ENCODE data around the gene MYEOV.

MYEOV gene

DNA sequence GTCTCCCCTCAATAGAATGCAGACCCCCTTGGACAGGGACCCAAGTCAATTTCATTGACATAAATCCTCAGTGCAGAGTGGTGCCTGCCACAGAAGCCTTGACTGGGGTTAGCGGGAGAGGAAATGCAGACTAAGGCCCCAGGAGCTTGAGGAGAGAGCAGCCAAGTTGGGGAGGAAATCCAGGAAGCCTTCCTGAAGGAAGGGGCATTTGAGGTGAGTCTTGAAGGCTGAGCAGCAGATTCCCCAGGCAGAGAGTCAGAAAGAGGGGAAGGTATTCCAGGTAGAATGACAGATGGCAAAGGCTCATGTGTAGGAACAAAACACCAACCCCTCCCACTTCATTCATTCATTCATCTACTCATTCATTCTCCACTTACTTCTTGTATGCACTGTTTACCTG, 10.3 kb downstream of the MYEOV start:
- TF ChIP-seq ZFP37 (tag by site-specific recombination; IDR thresholded peaks at IDR 0.05) (no peak), PRDM1 (tag by site-specific recombination; IDR thresholded peaks at IDR 0.05) (no peak), ZNF433 (tag by site-specific recombination; IDR thresholded peaks at IDR 0.05; ENCODE audit: low read depth) (no peak), ZBTB7A (tag by site-specific recombination; IDR thresholded peaks at IDR 0.05; ENCODE audit: low read depth) (no peak), KLF8 (tag by site-specific recombination; IDR thresholded peaks at IDR 0.05) (no peak), ZNF223 (tag by site-specific recombination; IDR thresholded peaks at IDR 0.05) (no peak), ZNF626 (tag by site-specific recombination; IDR thresholded peaks at IDR 0.05) (no peak), ZNF777 (tag by site-specific recombination; IDR thresholded peaks at IDR 0.05; ENCODE audit: borderline replicate concordance) (no peak), ZNF521 (tag by site-specific recombination; IDR thresholded peaks at IDR 0.05) (no peak), ZEB2 (tag by site-specific recombination; IDR thresholded peaks at IDR 0.05) (no peak)
- H3K4me3 ChIP-seq (ENCODE audit: low read depth, low read length): no peak overlapping the region
- peaks cover 6% of the 10 kb centered on the region; the same call in 1 of the 2 replicates for H3K4me1 ChIP-seq (ENCODE audit: control insufficient read depth, insufficient read depth, low read length)

DNA sequence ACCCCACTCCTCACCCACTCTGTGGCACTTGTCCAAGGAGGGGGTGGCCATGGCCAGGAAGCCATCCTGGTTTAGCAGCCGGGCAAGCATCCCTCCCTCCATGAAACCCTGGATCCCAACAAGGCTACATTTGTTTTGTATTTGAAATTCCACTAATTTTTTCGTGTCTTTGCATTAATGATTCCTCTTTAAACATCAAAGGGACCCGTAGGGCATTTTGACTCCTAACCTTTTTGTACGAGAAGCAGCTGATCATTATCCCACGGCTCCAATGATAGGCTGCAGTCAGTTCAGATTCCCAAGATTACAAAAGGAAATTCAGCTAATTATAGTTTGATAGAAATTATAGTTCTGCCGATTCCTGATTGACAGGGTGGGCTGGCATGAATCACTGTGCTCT, 10.7 kb downstream of the MYEOV start:
- ChIA-PET POLR2A (no interaction called here), CTCF (interaction anchor here (1.1 kb wide), 1 partner anchor 202 kb away, joined by 4 read pairs; no protein-coding TSS in a partner anchor)
- peaks cover 6% of the 10 kb centered on the region; the same call in 1 of the 2 replicates for H3K4me1 ChIP-seq (ENCODE audit: control insufficient read depth, insufficient read depth, low read length)
- no peak overlapping the region for H3K4me3 ChIP-seq (ENCODE audit: low read depth, low read length)
- H3K9me3 ChIP-seq (ENCODE audit: control insufficient read depth, insufficient read depth, low read depth, low read length): no peaks in the 10 kb centered on the region
- TF ChIP-seq ZNF157 (tag by site-specific recombination; IDR thresholded peaks at IDR 0.05) (no peak), ZBTB11 (tag by site-specific recombination; conservative IDR thresholded peaks at IDR 0.05; ENCODE audit: low read depth) (no peak), ZNF623 (tag by site-specific recombination; IDR thresholded peaks at IDR 0.05) (no peak)
- TF ChIP-seq, protein P1, sequence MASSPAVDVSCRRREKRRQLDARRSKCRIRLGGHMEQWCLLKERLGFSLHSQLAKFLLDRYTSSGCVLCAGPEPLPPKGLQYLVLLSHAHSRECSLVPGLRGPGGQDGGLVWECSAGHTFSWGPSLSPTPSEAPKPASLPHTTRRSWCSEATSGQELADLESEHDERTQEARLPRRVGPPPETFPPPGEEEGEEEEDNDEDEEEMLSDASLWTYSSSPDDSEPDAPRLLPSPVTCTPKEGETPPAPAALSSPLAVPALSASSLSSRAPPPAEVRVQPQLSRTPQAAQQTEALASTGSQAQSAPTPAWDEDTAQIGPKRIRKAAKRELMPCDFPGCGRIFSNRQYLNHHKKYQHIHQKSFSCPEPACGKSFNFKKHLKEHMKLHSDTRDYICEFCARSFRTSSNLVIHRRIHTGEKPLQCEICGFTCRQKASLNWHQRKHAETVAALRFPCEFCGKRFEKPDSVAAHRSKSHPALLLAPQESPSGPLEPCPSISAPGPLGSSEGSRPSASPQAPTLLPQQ (tag by site-specific recombination; IDR thresholded peaks at IDR 0.05): no peak
- TF ChIP-seq, protein P2, sequence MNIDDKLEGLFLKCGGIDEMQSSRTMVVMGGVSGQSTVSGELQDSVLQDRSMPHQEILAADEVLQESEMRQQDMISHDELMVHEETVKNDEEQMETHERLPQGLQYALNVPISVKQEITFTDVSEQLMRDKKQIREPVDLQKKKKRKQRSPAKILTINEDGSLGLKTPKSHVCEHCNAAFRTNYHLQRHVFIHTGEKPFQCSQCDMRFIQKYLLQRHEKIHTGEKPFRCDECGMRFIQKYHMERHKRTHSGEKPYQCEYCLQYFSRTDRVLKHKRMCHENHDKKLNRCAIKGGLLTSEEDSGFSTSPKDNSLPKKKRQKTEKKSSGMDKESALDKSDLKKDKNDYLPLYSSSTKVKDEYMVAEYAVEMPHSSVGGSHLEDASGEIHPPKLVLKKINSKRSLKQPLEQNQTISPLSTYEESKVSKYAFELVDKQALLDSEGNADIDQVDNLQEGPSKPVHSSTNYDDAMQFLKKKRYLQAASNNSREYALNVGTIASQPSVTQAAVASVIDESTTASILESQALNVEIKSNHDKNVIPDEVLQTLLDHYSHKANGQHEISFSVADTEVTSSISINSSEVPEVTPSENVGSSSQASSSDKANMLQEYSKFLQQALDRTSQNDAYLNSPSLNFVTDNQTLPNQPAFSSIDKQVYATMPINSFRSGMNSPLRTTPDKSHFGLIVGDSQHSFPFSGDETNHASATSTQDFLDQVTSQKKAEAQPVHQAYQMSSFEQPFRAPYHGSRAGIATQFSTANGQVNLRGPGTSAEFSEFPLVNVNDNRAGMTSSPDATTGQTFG (tag by site-specific recombination; IDR thresholded peaks at IDR 0.05; ENCODE audit: borderline replicate concordance): no peak
- H3K36me3 ChIP-seq (ENCODE audit: control insufficient read depth in 2 of 2, insufficient read depth in 1 of 2, low read length in 2 of 2): no peaks in the 10 kb centered on the region
- H3K27ac ChIP-seq (ENCODE audit: extremely low read depth, low read depth, low read length): no peak overlapping the region

More for the DNA sequence above, 10.3 kb downstream of the MYEOV start:
- ChIA-PET CTCF (no interaction called here), POLR2A (no interaction called here)
- Histone ChIP-seq H3K9me3 (ENCODE audit: control insufficient read depth, insufficient read depth, low read depth, low read length) (no peaks in the 10 kb centered on the region), H3K36me3 (ENCODE audit: control insufficient read depth in 2 of 2, insufficient read depth in 1 of 2, low read length in 2 of 2) (no peaks in the 10 kb centered on the region), H3K27ac (ENCODE audit: extremely low read depth, low read depth, low read length) (no peak overlapping the region)

All from HEK293 (cell line).